HG02870 (cell line): Measurements from ENCODE around the gene ZNF766.
"Not testable (repeated sequence)": the region's sequence is repeated elsewhere in the genome, so short reads cannot be mapped to it uniquely, and the experiment has no call there.

Source experiments
- ATAC-seq: cut with Tn5 transposase; IDR thresholded peaks from one replicate; pipeline ENCODE4 v1.9.1; 2021; ENCODE audit warnings: mild to moderate bottlenecking, moderate library complexity; ENCODE audit not compliant: unreplicated experiment

The ZNF766 gene

DNA sequence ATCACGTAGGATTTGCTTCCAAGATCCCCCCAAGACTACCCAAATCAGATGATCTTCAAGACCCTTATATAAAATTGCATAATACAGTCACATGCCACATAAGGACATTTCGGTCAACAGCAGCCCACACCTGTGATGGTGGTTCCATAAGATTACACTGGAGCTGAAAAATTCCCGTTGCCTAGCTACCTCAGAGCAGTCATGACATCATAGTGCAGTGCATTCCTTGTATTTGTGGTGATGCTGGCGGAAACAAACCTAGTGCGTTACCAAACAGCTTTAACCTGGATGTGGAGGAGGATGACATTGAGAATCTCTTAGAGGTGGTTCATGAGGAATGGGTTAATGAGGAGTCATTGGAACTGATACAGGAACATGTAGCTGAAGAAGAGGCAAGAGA lies 4.8 kb downstream of the ZNF766 start:
- ATAC-seq = no peak

GRCh38 chr19:52275988-52276387 lies 6.6 kb downstream of the ZNF766 start:
- ATAC-seq = no peak

- no peak for ATAC-seq
Observed at GRCh38 chr19:52277471-52277870, 8.1 kb downstream of the ZNF766 start.

- ATAC-seq = no peak
Observed at GRCh38 chr19:52286256-52286655, 16.9 kb downstream of the ZNF766 start.

- no peak for ATAC-seq
Observed at GRCh38 chr19:52291781-52292180, 22.4 kb downstream of the ZNF766 start.

- not testable (repeated sequence) for ATAC-seq
Observed at GRCh38 chr19:52292946-52293345, 23.6 kb downstream of the ZNF766 start.

DNA sequence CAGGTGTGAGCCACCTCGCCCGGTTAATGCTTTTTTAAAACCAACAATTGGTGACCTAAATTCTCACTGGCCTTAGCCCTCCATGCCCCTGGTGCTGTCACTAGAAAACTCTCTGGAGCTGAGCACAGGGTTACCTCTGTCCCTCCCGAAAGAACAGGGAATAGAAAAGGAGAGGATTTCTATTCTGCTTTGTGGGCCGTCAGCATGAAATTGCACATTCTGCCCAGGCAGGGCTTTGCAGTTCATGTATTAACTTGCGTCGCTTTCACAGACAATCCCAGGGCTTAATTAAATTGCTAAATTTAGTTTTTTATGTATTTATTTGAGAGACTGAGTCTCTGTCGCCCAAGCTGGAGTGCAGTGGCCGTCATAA lies 27.0 kb downstream of the ZNF766 start:
- ATAC-seq = no peak

DNA sequence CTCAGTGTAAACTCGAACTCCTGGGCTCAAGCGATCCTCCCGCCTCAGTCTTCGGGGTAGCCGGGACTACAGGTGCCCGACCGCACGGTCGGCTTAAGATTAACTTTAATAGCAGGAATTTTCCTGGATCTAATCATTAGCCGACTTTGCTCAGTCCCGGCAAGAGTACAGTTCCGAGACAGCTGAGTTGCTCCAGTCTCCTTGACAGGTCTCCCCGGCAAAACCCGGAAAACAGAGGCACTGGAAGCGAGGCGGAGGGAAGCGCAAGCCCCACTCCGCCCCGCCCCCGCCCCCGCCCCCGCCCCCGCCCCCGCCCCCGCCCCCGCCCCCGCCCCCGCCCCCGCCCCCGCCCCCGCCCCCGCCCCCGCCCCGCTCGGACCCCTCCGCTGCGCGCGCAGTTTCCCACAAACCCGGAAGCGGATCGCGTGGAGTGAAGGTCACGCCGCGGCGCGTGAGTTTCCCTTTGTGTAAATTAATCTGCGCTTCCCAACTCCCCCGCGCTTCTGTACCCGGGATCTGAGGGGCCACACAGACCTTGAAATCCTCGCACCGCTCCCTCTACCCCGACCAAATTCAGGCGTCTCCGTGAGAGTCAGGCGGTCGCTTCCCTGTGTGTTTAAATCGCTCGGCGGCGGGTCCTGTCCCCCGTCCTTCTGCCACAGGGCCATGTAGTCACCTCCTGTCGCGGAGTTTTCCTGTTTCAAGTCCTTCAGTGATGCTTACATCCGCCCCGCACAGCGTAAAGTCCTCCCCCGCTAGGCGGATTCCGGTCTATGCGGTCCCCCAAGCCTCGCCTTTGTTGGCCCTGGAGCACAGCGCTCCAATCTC lies 27.6 kb downstream of the ZNF766 start, which contains the start of gene ZNF480:
ZNF480 (plus strand) TSS at position 397 of the 828 bp plus-strand sequence. CDS start 3,244 bp downstream, outside the sequence.
- ATAC-seq = no peak

- ATAC-seq = no peak
Observed at GRCh38 chr19:52297601-52298364, 28.4 kb downstream of the ZNF766 start.

DNA sequence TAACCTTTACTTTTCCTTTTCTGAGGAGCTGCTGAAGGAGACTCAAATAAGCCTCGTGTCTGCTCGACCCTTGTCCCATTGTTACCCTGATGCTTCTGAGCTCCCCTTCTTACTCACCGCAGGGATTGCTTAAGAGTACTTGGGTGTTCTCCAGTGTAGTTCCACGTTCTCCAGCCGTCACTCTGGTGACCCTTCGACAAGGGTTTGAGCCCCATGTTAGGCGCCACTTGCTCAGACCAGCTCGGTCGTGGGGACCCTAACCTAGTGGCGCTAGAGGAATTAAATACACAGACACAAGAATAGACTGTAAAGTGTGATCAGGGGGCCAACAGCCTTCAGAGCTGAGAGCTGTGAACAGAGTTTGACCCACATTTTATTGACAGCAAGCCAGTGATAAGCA lies 37.9 kb downstream of the ZNF766 start:
- no peak for ATAC-seq

DNA sequence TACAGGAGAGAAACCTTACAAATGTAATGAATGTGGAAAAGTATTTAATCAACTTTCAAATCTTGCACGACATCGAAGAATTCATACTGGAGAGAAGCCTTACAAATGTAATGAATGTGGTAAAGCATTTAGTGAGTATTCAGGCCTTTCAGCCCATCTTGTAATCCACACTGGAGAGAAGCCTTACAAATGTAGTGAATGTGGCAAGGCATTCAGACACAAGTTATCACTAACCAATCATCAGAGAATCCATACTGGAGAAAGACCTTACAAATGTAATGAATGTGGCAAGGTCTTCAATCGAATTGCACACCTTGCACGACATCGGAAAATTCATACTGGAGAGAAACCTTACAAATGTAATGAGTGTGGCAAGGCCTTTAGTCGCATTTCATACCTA lies 53.0 kb downstream of the ZNF766 start:
- no peak for ATAC-seq

DNA sequence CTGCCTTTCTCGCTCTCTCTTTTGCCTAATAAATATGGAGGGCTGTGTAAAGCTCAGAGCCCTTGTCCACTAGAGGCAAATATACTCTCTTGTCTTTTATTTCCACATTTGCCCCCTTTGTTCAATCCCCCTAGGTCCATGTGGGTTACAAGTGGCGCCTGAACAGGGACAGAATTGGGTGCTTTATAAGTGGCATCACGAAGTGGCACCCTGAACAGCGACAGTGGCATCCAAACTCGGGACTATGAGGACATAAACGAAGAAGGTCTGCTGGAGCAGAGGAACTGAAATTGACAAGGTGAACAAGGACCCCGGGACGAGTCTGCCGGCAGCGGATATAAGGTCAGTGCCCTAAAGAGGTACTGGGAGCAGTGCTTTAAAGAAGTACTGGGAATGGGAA lies 62.4 kb downstream of the ZNF766 start:
- ATAC-seq = no peak

DNA sequence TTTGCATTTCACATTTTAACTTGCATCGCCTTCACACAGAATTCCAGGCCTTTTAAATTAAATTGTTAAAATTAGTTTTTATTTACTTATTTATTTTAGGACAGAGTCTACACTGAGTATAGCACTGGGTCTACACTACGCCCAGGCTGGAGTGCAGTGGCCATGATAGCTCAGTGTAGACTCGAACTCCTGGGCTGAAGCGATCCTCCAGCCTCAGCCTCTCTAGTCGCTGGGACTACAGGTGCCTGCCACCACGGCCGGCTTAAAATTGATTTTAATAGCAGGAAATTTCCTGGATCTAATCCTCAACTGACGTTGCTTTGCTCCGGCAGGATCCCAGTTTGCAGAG lies 66.4 kb downstream of the ZNF766 start:
- no peak for ATAC-seq

GRCh38 chr19:52336117-52336790 lies 66.9 kb downstream of the ZNF766 start, which contains the start of gene ZNF610:
Gene ZNF610 (plus strand): TSS chr19:52336243. CDS start chr19:52349173, 12,930 bp downstream.
- ATAC-seq = peak; percentile 74

DNA sequence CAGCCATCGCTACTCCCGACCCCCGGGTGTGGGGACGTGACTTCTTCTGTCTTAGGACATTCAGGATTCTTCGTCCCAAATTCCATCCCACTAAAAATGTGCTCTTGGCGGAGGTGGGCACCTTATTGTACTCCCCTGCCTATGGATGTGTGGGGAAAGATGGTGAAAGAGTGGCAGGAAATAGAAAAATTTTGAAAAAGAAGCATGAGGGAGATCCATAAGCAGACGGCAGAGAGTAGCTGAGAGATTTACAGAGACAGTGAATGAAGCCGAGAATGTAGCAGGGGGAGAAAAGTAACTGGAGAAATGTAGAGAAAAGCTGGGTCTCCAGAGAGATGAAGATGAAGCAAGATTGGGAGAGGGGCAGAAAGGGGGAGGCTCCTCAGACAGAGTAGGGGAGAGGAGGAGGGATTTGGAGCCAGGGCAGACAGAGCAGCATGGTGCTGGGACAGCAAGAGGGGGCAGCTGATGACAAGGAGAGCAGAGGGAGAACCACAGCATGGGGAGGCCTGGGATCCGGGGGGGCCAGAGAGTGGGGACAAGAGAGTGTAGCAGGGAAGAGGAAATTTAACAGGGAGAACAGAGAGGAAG lies 67.5 kb downstream of the ZNF766 start:
- ATAC-seq = no peak

GRCh38 chr19:52339022-52339421 lies 69.6 kb downstream of the ZNF766 start:
- not testable (repeated sequence) for ATAC-seq

- ATAC-seq = no peak
Observed at GRCh38 chr19:52343548-52343947, 74.2 kb downstream of the ZNF766 start.

GRCh38 chr19:52345162-52345561 lies 75.8 kb downstream of the ZNF766 start:
- no peak for ATAC-seq
